IMR-90 (cell line): ENCODE measurements around the gene SEC22A. TPM values are rescaled to one million over a fixed set of nuclear protein-coding genes. Genes with fewer than 3 reads are reported as not detected.

Experiments
- ATAC-seq: fragments of 200-7000 bp; cut with Tn5 transposase; 2 replicates; pipeline ENCODE4 v1.9.1; 2020; ENCODE audit warnings: low read depth, mild to moderate bottlenecking, moderate library complexity
- BruUV-seq: library from RNA; stranded (reverse); fragments of 400-500 nt; replicated peaks from 2 replicates; lab custom pipeline; 2021; lab: Mats Ljungman, UMichigan
- CTCF ChIA-PET: fragments of 300-600 bp; formaldehyde crosslinking; extraction: SDS; loops from one replicate; lab custom pipeline; 2021; ENCODE audit warnings: antibody characterized with exemption; lab: Yijun Ruan, JAX
- POLR2A ChIA-PET: fragments of 300-600 bp; sonication (Branson Sonifier 250); formaldehyde crosslinking; loops from one replicate; lab custom pipeline; 2022; ENCODE audit warnings: antibody characterized with exemption; ENCODE audit not compliant: unreplicated experiment; lab: Charles Lee
- DNase-seq: peaks from one replicate; pipeline ENCODE4 v3.0.0; 2013
- H2AFZ ChIP-seq: replicated peaks from 2 replicates; pipeline ENCODE3; 2013; ENCODE audit warnings: low read length, mild to moderate bottlenecking; ENCODE audit not compliant: poor library complexity
- H2AK5ac ChIP-seq: 2 replicates; pipeline ENCODE4 v1.6.1; 2013; ENCODE audit warnings: low read depth, low read length, inconsistent platforms
- H2AK9ac ChIP-seq: replicated peaks from 2 replicates; pipeline ENCODE3; 2013; ENCODE audit warnings: mild to moderate bottlenecking, low read depth, low read length, moderate library complexity; ENCODE audit not compliant: poor library complexity
- H2BK120ac ChIP-seq: 2 replicates; pipeline ENCODE4 v1.6.1; 2013; ENCODE audit warnings: low read depth, low read length, inconsistent platforms
- H2BK15ac ChIP-seq: 3 replicates; pipeline ENCODE4 v1.6.1; 2013; ENCODE audit warnings: low read depth, low read length, inconsistent platforms
- H2BK20ac ChIP-seq: 2 replicates; pipeline ENCODE4 v1.6.1; 2013; ENCODE audit warnings: low read depth, mild to moderate bottlenecking, inconsistent platforms, low read length, moderate library complexity
- H2BK5ac ChIP-seq: 2 replicates; pipeline ENCODE4 v1.6.1; 2013; ENCODE audit warnings: mild to moderate bottlenecking, low read depth, low read length, inconsistent platforms; ENCODE audit not compliant: poor library complexity, severe bottlenecking
- H3K14ac ChIP-seq: replicated peaks from 2 replicates; pipeline ENCODE4 v1.6.1; 2013; ENCODE audit warnings: low read depth, low read length, inconsistent platforms
- H3K18ac ChIP-seq: 2 replicates; pipeline ENCODE4 v1.6.1; 2013; ENCODE audit warnings: low read depth, low read length, control low read depth
- H3K23ac ChIP-seq: 2 replicates; pipeline ENCODE4 v1.6.1; 2013; ENCODE audit warnings: low read depth, low read length, inconsistent platforms
- H3K27ac ChIP-seq: 2 replicates; pipeline ENCODE4 v1.5.1; 2013; ENCODE audit warnings: mild to moderate bottlenecking, control low read depth, low read length; ENCODE audit not compliant: insufficient read depth
- H3K27me3 ChIP-seq: 2 replicates; pipeline ENCODE4 v1.6.1; 2013; ENCODE audit warnings: low read length; ENCODE audit not compliant: control insufficient read depth, insufficient read depth
- H3K36me3 ChIP-seq: 2 replicates; pipeline ENCODE4 v1.6.1; 2013; ENCODE audit warnings: low read length, mixed read lengths; ENCODE audit not compliant: control insufficient read depth, insufficient read depth
- H3K4ac ChIP-seq: 2 replicates; pipeline ENCODE4 v1.6.1; 2013; ENCODE audit warnings: low read depth, low read length, inconsistent platforms
- H3K4me1 ChIP-seq: 2 replicates; pipeline ENCODE4 v1.6.1; 2013; ENCODE audit warnings: low read length, mixed read lengths; ENCODE audit not compliant: control insufficient read depth, insufficient read depth
- H3K4me2 ChIP-seq: 2 replicates; pipeline ENCODE4 v1.6.1; 2013; ENCODE audit warnings: low read depth, mild to moderate bottlenecking, control low read depth, low read length, moderate library complexity
- H3K4me3 ChIP-seq: 2 replicates; pipeline ENCODE4 v1.5.1; 2013; ENCODE audit warnings: low read depth, mild to moderate bottlenecking, control low read depth, low read length, moderate library complexity; ENCODE audit not compliant: insufficient read depth
- H3K56ac ChIP-seq: 2 replicates; pipeline ENCODE4 v1.6.1; 2013; ENCODE audit warnings: low read length, inconsistent platforms; ENCODE audit not compliant: insufficient read depth; ENCODE audit errors: extremely low read depth
- H3K79me1 ChIP-seq, 2 experiments: 2 replicates each; pipeline ENCODE4 v1.6.1; 2013; ENCODE audit warnings: low read length in 2 of 2, inconsistent platforms in 1 of 2, low read depth in 1 of 2
- H3K9ac ChIP-seq: 2 replicates; pipeline ENCODE4 v1.6.1; 2013; ENCODE audit warnings: low read depth, low read length, control low read depth
- H3K9me1 ChIP-seq: 2 replicates; pipeline ENCODE4 v1.6.1; 2013; ENCODE audit warnings: low read length, inconsistent platforms; ENCODE audit not compliant: insufficient read depth
- H3K9me3 ChIP-seq: 2 replicates; pipeline ENCODE4 v1.6.1; 2013; ENCODE audit warnings: low read length; ENCODE audit not compliant: control insufficient read depth, insufficient read depth
- H4K20me1 ChIP-seq: 2 replicates; pipeline ENCODE4 v1.6.1; 2013; ENCODE audit warnings: low read length, inconsistent platforms; ENCODE audit not compliant: insufficient read depth
- H4K5ac ChIP-seq: 2 replicates; pipeline ENCODE4 v1.6.1; 2013; ENCODE audit warnings: mild to moderate bottlenecking, low read depth, low read length, control low read depth
- H4K8ac ChIP-seq, 2 experiments: 2 replicates each; pipeline ENCODE4 v1.6.1; 2013; ENCODE audit warnings: low read depth in 2 of 2, low read length in 2 of 2, control low read depth in 1 of 2, inconsistent platforms in 1 of 2
- H4K91ac ChIP-seq: 2 replicates; pipeline ENCODE4 v1.6.1; 2013; ENCODE audit warnings: low read depth, low read length, inconsistent platforms; ENCODE audit not compliant: insufficient read depth
- BHLHE40 ChIP-seq: fragments of 150-350 bp; IDR thresholded peaks from 2 replicates; pipeline ENCODE4 v1.6.1; 2016; ENCODE audit warnings: mild to moderate bottlenecking, low read depth, low read length
- RAD21 ChIP-seq: IDR thresholded peaks from 2 replicates; pipeline ENCODE4 v1.6.1; 2012; ENCODE audit warnings: low read length, improper control_type of control experiment
- SMC3 ChIP-seq: fragments of 150-350 bp; IDR thresholded peaks from 2 replicates; pipeline ENCODE4 v1.6.1; 2016; ENCODE audit warnings: low read depth, mild to moderate bottlenecking, antibody characterized with exemption, low read length, moderate library complexity
- WGBS, 2 experiments: methylation state at CpG; one replicate each; pipeline versions ENCODE4 v1.1.5 to v1.1.7; 2013; ENCODE audit warnings: missing lambda C conversion rate in 2 of 2; ENCODE audit not compliant: insufficient read length in 1 of 2; ENCODE audit errors: extremely low coverage in 2 of 2; 5-methylcytosine and 5-hydroxymethylcytosine counted together
- dilution Hi-C: fragments of 300-500 bp; cut with HindIII; formaldehyde crosslinking; loops from one replicate; pipeline ENCODE4 v1.14.3; 2018; ENCODE audit warnings: low sequenced_read_pairs; ENCODE audit not compliant: unreplicated experiment
- in situ Hi-C: fragments of 300-500 bp; cut with MboI; formaldehyde crosslinking; loops from 3 replicates; pipeline ENCODE4 v1.14.3; 2019; ENCODE audit warnings: low sequenced_read_pairs, inconsistent platforms, mixed read lengths
- intact Hi-C: fragments of 100-400 bp; cut with micrococcal nuclease; formaldehyde crosslinking; loops from 2 replicates; pipeline ENCODE4 v1.10.0; 2022
- polyA plus RNA-seq, 3 experiments: library from polyadenylated mRNA; depleted of rRNA; stranded (reverse); fragments of >200 nt; gene quantifications; 2 replicates each; pipeline ENCODE4 v1.2.3, GENCODE V29; 2012; ENCODE audit warnings: low replicate concordance in 1 of 3
- total RNA-seq: library from RNA; depleted of rRNA; stranded (reverse); fragments of >200 nt; gene quantifications from 2 replicates; pipeline ENCODE4 v1.2.3, GENCODE V29; 2012

The SEC22A gene
- total and polyA plus RNA-seq, 2 of the 4 experiments (the other 2 are of a cell fraction): 17.5 to 36.0 TPM

- TF ChIP-seq RAD21 (no peak), SMC3 (no peak), BHLHE40 (no peak)
- peaks cover 13% of the 10 kb centered on the region for H3K9me3 ChIP-seq
Observed at GRCh38 chr3:123229145-123229544, 27.4 kb downstream of the SEC22A start.

More at GRCh38 chr3:123229145-123229544, 27.4 kb downstream of the SEC22A start:
- DNase-seq: peak; percentile 2
- Histone ChIP-seq H4K5ac (no peak overlapping the region), H3K18ac (no peak overlapping the region), H3K9ac (no peak overlapping the region), H2BK15ac (no peak overlapping the region), H3K4me1 (no peaks in the 10 kb centered on the region; the same call in 1 of the 2 replicates), H2AK5ac (no peak overlapping the region), H3K56ac (no peak overlapping the region), H3K4me2 (no peak overlapping the region), H3K14ac (no peak overlapping the region), H3K27ac (no peak overlapping the region), H3K4ac (no peak overlapping the region), H3K79me1 (peaks cover 0 to 3% of the 10 kb centered on the region in 2 experiments; a peak in 2 of 4 replicates), H4K20me1 (no peaks in the 10 kb centered on the region), H2BK120ac (no peak overlapping the region), H3K36me3 (peaks cover 7% of the 10 kb centered on the region), H3K23ac (no peak overlapping the region), H2BK20ac (no peak overlapping the region), H2AK9ac (no peak overlapping the region), H3K9me1 (no peaks in the 10 kb centered on the region), H2BK5ac (no peak overlapping the region), H2AFZ (no peak overlapping the region), H3K27me3 (no peaks in the 10 kb centered on the region), H4K8ac (no peak overlapping the region), H3K4me3 (no peak overlapping the region), H4K91ac (no peak overlapping the region)
- BruUV-seq: no TSS peak
- intact Hi-C loops (no loop called here), dilution Hi-C loops (no loop called here), in situ Hi-C loops (no loop called here)
- ChIA-PET CTCF (no interaction called here), POLR2A (no interaction called here)
- no peak for ATAC-seq
- no CpG with 5 or more reads among the region's 2 CpGs for WGBS, 2 experiments
